DMS 273 (cell line): ENCODE results near the gene SLC7A6.

Experiments
- DNase-seq: peaks from one replicate; lab custom pipeline; 2025; ENCODE audit not compliant: unreplicated experiment; lab: John Stamatoyannopoulos, UW

SLC7A6 gene

DNA sequence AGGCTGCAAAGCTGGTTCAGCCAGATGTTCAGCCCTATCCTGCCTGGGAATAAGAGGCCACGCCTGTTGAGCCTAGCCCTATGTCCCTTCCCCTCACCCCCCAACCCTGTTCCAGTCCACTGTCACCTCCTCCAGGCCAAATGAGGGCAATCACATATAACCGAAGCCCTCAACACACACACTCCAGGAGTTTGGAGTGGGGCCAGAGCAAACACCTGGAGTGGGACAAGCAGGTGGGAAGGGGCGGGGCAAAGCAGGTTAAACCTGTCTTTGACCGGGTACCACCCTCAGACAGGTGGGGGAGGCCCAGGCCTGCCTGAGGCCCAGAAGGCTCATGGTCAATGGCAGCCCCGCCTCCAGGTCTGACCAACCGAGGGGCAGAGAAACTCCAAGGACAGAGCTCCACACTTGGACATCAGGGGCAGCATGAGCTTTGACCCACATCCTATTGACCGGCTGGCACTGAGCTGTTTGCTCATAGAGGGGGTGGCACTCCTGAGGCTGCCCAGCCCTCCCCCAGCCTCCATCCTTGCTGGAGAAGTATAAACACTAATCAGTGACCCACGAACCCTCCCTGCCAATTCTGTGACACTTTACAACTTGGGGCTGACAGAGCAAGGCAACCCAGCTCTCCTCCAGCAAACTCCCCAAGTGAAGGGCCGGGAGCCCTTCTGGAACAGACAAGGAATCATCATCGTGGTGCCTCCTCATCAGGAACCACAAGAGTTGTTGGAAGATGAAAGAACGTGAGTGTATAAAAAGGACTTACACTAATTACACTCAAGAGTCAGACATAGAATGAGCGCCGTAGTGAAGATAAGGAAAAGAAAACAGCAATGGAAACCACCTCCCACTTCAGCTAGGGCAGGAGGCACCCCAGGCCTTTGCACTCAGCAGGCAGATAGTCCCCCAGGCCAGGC lies 29.9 kb upstream of the SLC7A6 start:
- peak; percentile 49 for DNase-seq

DNA sequence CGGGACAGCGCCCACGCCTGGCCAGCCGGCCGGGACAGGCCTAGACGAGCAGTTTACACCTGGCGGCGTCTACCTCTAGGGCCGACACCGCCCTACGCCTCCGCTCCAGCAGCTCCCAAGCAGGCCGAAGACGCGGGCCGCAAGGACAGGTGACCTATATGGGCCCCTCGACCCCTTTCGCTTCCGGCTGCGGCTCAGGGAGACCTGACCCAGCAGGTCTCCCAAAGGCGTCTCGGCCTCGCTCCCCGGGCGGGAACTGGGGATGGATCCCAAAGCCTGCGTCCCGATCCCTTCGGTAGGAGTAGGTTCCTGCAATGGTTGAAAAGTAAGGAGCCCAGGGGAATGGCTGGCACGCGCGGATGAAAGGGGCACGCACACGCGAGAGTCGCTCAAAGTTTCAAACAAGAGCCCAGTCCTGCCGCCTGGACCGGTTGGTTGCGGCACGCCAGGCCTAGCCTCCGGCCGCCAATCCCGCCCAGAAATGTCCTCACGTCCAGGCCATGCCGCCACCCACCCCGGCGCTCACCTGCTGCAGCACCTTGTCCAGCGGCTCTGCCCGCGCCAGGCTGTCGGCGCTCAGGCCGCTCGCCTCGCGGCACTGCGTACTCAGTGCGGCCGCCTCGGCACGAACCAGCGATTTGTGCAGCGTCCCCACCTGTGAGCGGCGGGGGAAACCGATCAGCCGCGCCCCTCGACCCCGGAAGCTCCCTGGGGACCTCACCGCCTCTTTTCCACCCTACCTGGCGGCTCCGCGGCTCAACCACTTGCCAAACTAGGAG lies 29.0 kb upstream of the SLC7A6 start:
- no peak for DNase-seq

DNA sequence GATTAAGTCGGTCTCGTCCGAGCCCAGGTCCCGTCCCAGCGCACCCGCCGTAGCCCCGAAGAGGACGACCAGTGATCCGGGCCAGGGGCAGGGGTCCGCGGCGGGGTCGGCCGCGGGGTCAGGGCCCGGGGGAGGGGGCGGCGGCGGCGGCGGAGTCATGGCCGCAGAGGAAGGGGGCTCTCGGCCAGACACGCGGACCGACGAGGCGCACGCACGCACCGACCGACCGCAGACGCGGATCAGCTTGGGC lies 28.5 kb upstream of the SLC7A6 start, which contains the start of gene ESRP2:
Gene ESRP2, minus strand, starts transcription at position 241 of the 250 bp plus-strand sequence. Its CDS starts 82 bp downstream, at position 159.
- peak; percentile 52 for DNase-seq

DNA sequence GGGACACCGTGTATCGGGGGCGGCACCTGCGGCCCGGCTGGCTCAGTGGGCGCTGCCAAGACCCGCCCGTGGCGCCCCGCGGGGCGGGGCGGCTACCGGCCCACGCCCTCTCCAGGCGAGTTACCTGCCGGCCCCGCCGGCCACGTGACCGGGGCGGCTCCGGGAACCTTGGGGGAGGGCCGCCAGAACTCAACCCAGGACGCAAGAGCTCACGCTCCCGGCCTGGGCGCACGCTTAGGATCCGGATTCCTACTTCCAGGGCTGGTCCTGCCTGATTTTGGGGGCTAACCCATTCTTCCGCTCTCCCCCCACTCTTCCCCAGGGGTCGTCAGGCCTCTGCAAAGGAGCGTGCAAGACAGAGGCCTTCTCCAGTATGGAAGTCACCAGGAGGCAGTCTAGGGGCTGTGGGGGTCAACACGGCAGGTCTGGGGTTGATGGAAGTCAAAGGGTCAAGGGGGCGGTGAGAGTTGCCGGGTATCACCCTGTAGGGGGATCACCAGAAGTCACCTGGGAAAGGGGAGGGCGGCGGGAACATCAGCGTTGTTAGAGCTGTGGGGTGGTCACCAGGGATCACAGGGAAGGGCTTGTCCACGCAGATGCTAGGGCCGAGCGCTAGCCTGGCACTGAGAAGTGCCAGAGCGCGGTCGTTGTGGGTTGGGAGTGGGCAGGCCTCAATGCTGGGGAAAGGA lies 28.0 kb upstream of the SLC7A6 start:
- peak; percentile 52 for DNase-seq

DNA sequence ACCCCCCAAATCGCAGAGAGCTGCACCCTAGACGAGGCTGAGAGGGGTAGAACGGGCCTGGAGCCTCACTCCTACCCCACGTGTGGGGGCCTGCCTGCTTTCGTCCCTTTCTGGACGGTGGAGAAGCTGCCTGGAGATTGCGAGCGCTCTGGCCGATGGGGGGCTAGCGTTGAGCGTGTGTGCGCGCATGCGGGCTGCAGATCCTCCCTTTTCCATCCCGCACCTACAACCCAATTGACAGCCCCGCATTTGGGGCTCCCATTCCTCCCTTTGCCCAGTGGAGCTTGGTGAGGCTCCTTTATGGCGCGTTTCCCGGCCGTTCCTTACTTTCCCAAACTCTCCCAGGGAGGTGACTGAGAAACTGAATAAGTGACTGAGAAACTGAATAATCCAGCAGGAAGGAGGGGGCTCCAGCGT lies 27.5 kb upstream of the SLC7A6 start:
- DNase-seq, result no peak

DNA sequence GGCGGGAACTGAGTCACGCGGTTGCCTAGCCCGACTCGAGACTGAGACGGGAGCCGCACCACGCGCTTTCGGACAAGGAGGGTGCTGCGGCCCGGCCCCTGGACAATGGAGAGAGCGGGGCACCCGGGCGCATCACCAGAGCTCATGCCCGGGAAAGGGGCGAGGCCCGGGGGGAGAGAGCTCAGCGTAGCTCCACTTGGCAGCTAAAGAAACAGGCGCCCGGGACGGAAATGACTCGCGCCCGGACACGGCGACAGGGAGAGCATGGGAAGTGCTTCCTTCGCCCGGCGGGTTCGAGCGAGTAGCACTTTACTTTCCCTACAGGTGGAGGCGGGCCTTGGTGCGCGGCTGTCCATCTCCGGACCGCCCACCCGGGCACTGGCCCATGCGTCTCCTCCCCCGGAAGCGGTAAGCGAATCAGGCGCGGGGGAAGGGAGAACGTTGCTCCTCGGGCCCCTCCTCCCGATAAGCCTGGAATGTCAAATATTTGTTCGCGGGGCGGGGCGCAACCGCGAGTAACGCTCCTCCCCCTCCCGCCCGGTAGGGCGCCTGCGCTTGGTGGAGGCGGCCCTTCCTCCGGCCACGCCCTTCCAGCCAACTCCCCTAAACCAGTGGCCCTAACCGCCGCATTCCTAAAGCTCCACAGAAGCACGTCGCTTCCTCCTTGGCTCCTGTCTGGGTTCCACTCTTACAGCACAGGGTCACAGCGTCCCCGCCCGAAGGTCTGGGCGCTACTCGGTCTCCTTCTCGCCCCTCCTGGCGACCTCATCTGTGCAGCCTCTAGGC lies 26.9 kb upstream of the SLC7A6 start:
- peak; percentile 99 for DNase-seq

DNA sequence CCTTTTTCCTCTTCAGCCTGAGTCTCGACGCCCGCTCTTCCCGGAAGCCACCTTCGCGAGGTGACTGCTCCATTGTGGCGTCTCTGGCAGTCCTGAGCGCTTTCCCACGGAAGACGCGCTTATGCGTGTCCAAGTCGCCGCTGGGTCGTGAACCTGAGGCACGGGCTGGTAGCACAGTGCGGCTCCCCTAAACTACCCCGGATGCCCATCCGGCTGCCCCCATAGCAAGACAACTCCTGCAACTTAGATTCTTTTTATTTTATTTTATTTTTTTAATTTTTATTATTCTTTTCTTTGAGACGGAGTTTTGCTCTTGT lies 26.3 kb upstream of the SLC7A6 start:
- no peak for DNase-seq

DNA sequence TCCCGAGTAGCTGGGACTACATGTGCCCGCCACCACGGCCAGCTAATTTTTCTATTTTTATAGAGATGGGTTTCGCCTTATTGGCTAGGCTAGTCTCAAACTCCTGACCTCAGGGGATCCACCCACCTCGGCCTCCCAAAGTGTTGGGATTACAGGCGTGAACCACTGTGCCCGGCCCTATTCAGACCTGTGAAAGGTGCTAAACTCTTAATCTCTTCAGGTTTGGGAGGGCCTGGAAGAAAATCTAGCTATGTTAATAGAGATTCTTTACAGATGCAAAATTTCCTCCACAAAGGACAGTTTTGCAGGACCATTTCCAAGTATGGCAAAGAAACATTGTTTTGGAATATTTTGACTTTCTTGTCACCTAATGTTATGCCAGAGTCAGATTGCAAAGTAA lies 22.2 kb upstream of the SLC7A6 start:
- DNase-seq, result no peak

DNA sequence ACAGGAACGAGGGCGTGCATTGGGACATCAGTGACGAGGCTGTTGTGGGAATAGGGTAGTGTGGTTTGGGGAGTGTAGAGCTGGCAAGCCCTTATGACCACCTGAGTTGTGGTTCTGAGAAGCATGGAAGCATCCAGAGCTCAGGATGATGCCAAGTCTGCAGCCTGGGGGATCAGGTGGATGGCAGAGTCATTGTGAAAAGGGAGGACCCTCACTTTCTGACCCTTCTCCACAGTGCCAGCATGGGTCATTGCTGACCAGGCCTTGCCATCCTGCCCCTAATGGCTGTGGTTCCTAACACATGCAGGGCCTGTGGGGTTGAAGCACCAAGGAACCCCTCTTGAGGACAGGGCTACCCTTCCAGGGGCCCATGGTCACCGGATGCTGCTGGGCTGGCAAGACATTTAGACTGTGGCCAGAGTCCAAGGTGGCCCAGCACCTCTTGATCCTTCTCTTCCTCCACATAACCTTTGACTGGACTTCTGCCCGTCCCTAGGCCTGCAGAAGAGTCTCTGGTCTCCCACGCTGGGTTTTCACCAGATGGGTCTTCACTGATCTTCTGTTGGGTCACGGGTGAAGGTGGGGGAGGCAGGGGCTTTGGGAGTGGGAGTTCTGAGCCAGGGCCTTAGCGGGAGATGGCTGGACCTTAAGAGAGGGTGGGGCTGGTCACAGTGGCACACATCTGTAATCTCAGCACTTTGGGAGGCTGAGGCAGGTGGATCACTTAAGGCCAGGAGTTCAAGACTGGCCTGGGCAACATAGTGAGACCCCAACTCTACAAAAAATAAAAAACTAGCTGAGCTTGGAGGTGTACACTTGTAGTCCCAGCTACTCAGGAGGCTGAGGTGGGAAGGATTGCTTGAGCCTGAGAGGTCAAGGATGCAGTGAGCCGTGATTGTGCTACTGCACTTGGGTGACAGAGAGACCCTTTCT lies 21.1 kb upstream of the SLC7A6 start:
- DNase-seq, result no peak

DNA sequence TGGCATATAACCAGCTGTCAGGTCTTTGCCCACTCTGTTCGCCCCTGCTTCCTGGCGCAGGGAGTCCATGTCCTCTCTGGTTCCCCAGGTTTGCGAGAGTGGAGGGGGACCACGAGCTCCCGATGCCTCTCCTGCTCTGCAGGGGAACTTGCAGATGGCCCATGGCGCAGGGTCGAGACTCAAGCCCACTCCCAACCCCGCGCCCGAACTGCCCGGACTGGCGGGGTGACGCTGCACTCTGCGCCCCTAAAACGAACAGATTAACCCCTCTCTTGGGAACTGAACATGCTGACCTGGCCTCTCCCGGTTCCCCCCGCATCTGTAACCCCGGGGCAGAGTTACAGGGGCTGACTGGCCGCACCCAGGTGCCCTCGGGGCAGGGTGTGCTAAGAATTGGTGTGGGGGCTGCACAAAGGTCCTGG lies 19.8 kb upstream of the SLC7A6 start:
- DNase-seq, result no peak

DNA sequence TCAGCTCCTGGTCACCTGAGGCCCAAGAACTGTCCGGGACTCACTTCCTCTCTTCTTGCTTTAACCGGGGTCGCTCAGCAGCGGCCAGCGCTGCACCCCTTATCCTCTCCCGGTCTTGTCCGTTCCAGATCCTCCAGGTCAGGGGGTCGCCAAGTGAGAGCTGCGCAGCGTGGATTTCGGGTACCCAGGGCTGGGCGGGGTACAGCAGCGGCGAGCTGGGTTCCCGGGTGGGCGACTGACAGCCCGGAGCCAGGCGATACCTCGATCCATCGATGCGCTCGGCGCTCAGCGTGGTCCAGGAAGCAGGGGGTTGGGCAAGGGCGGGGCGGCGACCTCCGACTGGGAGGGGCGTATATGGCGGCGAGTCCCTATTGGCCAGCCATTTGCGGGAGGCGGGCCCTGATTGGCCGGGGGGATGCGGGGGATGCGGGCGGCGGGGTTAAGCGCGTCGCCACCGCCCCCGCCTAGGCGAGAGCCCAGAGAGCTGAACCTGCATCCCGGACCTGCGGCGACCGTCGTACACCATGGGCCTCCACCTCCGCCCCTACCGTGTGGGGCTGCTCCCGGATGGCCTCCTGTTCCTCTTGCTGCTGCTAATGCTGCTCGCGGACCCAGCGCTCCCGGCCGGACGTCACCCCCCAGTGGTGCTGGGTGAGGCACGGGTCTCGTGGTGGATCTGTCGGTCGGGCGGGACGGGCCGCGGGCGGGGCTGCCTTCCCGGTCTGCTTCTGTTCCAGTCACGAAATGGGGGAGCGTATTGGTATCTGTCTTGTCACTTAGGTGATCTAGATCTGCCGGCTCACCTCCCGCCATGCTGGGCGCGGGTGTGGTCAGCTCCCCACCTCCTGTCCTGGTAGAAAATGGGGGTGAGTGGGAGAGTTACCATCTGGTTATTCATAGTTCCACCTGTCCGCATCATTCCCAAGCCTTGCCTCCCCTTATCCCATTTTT lies 19.1 kb upstream of the SLC7A6 start, which contains the start of gene PLA2G15:
Gene PLA2G15, plus strand, starts transcription at position 471 of the 951 bp plus-strand sequence. Its CDS starts 54 bp downstream, at position 525.
- DNase-seq, result peak; percentile 95

DNA sequence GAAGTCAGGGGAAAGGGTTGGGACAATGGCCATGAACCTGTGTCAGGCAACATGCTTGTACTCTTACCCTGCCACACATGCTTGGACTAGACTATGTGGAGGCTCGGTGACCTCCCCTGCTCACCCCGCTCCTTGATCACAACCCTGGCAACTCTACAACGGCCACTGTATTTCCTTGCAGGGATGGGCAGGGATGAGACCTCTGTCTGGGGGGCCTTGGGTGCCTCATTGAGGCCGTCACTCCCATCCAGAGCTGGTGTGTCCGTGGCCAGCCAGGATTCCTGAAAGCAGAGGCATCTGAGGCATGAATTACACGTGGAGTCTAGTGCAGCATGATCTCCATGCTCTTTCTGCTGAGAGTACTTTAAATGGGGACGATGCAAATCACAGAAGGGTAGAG lies 18.2 kb upstream of the SLC7A6 start:
- no peak for DNase-seq

DNA sequence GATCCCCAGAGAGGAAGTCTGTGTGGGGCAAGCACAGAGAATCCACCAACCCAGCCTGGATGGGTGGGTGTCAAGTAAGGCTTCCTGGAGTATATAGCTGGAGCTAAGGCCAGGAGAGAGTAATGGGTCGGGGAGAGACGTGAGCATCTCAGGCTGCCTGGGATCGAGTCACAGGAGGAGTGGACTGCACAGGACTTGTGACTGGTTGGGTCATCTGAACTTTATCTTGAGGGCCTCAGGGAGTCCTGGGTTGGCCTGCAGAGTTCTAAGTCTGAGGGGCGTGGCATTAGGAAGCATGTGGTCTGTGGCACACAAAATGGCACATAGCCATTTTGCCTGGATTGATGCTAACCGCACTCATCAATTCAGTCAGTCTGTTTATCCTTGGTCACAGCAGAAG lies 17.7 kb upstream of the SLC7A6 start:
- DNase-seq, result no peak

DNA sequence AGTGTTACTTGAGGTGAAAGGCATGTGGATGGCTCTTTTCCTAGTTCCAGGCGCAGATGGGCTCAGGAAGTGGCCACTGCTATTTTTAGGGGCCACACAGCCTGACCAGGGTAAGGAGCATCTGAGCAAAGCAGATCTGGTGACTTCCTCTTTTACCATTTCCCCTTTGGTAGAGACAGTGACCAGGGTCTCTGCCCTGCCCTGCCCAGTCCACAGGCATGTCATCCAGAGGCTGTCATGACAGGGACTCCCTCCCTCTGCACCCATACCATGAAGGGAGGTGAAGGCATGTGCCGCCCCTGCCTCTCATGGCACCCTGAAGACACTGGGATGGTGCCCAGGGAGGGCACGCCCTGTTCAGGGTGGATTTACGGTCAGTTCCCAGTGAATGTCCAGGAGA lies 16.9 kb upstream of the SLC7A6 start:
- no peak for DNase-seq

DNA sequence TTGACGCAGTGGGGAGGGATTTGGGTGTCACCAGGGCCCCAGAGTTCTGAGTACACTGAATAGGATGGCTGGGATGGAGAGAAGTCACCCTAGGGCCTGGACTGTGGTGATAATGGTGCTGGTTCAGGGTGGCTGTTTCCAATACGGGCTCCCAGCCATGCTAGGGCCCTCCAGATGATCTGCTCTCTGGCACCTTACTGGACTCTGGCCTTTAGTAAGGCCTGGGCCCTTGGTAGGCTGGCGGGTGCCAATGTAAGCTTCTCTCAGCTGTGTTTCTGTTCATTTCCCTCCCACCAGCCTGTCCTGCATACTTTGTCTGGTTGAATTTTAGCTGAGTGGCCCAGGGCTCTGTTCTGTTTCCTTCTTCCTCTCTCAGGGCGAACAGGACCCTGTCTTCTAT lies 16.4 kb upstream of the SLC7A6 start:
- DNase-seq, result no peak

DNA sequence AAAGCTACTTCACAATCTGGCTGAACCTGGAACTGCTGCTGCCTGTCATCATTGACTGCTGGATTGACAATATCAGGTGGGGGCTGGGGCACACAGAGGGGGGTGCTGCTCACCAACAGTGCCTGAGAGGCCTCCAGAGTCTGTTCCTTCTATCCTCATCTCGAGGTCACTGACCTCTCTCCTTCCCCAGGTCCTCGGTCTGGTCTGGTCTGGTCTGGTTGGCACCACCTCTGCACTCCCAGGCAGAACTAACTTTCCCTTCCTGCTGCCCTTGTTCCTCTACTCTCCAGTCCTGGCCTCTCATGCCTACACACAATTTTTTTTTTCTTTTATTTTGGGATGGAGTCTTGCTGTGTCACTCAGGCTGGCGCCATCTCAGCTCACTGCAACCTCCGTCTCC lies 15.0 kb upstream of the SLC7A6 start:
- DNase-seq, result no peak

DNA sequence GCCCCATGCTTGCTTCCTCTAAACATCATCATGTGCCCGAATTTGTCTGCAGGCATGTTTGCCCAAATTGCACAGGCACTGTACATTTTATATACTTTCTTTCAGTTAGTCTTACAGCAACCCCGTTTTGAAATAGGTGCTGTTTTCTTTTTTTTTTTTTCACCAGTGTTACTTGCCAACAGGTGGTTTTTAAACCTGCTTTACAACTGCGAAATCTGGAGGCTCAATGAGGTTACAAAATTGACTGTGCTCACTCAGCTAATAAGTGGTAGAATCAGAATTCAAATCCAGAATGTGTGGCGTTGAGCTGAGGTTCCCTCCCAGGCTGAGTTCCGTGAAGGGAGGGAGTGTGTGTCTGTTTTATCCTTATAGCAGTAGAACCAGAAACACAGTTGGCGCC lies 13.4 kb upstream of the SLC7A6 start:
- no peak for DNase-seq

DNA sequence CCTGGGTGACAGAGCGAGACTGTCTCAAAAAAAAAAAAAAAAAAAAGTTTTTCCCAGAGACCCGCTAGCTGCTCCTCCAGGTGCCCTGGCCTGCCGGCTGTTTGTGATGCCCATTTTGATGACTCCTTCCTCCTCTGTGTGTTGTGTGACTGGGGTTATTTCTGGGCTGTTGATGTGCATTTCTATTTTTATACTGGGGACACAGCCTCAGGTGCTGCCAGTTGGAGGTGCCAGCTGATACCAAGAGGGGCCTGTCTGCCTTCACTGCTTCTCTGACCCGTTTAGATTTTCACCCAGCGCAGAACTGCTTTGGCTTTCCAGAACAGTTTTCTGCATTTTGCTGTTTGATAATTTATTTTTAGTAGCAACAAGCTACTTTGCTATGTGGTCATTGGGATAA lies 12.5 kb upstream of the SLC7A6 start:
- DNase-seq, result no peak

DNA sequence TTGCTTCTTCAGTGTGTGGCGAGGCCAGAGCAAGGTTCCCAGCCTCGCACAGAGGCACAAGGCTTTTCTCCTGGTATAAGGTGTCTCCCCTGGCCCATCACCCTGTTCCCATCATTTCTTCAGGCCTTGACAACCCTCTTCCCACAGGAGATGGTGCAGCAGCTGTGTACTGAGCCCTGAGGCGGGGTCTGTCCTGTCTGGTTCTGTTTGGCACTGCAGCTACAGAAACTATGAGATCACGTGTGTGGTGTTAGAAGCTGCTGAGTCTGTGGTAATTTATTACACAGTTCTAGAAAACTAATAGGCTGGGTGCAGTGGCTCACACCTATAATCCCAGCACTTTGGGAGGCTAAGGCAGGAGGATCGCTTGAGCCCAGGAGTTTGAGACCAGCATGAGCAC lies 11.9 kb upstream of the SLC7A6 start:
- DNase-seq, result no peak
